MM.1S (cell line): Measurements from ENCODE around the gene CTDNEP1.

Experiments
- CTCF ChIP-seq: fragments of 300-600 bp; sonication (generic); IDR thresholded peaks from 2 replicates; pipeline ENCODE4 v1.5.1; 2016; ENCODE audit warnings: antibody characterized with exemption, low read length, mixed read lengths
- EZH2 ChIP-seq: fragments of 300-600 bp; sonication (generic); optimal IDR thresholded peaks from 2 replicates; pipeline ENCODE3; 2017; ENCODE audit warnings: low read depth, mild to moderate bottlenecking, antibody characterized with exemption, low read length, mixed read lengths
- EZH2phosphoT487 ChIP-seq: fragments of 300-600 bp; sonication (generic); IDR thresholded peaks from 2 replicates; pipeline ENCODE4 v1.6.1; 2018; ENCODE audit warnings: antibody characterized with exemption, low read length

- no peak for TF ChIP-seq CTCF
- no peak for TF ChIP-seq EZH2
- no peak for TF ChIP-seq EZH2phosphoT487
Observed at GRCh38 chr17:7207120-7208001, 44.2 kb downstream of the CTDNEP1 start.
